Left ventricle myocardium superior (tissue), 1 donor: ENCODE data around the gene SERPINA5. TPM values are rescaled to one million over a fixed set of nuclear protein-coding genes. Genes with fewer than 3 reads are reported as not detected.

Source experiments
- ATAC-seq: fragments of 200-7000 bp; cut with Tn5 transposase; one replicate; pipeline ENCODE4 v1.9.1; 2020; ENCODE audit warnings: mild to moderate bottlenecking, moderate library complexity
- DNase-seq: peaks from one replicate; pipeline ENCODE4 v3.0.0-alpha.2; 2020
- intact Hi-C: fragments of 100-400 bp; cut with micrococcal nuclease; formaldehyde crosslinking; loops from one replicate; pipeline ENCODE4 v1.11.0; 2022
- total RNA-seq: library from RNA; stranded (reverse); fragmentation: NEBNext Ultra II Directional; extraction: Animal tissue kit (Norgen Biotek cat#: 25700); gene quantifications from one replicate; pipeline ENCODE4 v1.2.1, GENCODE V29; 2021
- donor health status: DM: no; HTN: yes; CAD: no; lungs with severe emphysema.

The SERPINA5 gene
- total RNA-seq, 1 donor from 2014 or later, result 4.0 TPM

GRCh38 chr14:94548999-94549985 lies 31.9 kb upstream of the SERPINA5 start:
- peak; percentile 64 for DNase-seq
- intact Hi-C loops, result no loop called here
- peak; percentile 80 for ATAC-seq

- intact Hi-C loops, result no loop called here
- ATAC-seq (no peak), DNase-seq (no peak)
Measured at GRCh38 chr14:94550041-94550440, 31.2 kb upstream of the SERPINA5 start.

- no peak for DNase-seq
- intact Hi-C loops, result no loop called here
Measured at GRCh38 chr14:94555991-94556390, 25.2 kb upstream of the SERPINA5 start.

GRCh38 chr14:94557327-94557726 lies 23.9 kb upstream of the SERPINA5 start:
- ATAC-seq, result no peak

More at GRCh38 chr14:94555991-94556390, 25.2 kb upstream of the SERPINA5 start:
- no peak for ATAC-seq

GRCh38 chr14:94558842-94559241 lies 22.4 kb upstream of the SERPINA5 start:
- DNase-seq (no peak), ATAC-seq (no peak)
- intact Hi-C loops, result no loop called here

More at GRCh38 chr14:94557327-94557726, 23.9 kb upstream of the SERPINA5 start:
- intact Hi-C loops, result no loop called here
- no peak for DNase-seq

GRCh38 chr14:94559638-94560290 lies 21.5 kb upstream of the SERPINA5 start:
- intact Hi-C loops, result no loop called here
- ATAC-seq, result peak; percentile 52
- DNase-seq, result no peak

GRCh38 chr14:94560291-94560665 lies 20.9 kb upstream of the SERPINA5 start:
- ATAC-seq (no peak), DNase-seq (no peak)
- intact Hi-C loops, result no loop called here

GRCh38 chr14:94560751-94561655 lies 20.2 kb upstream of the SERPINA5 start, which contains the start of gene SERPINA4:
Gene SERPINA4, plus strand, starts transcription at chr14:94561442. Its CDS starts 2,041 bp downstream, at chr14:94563483.
- no peak for ATAC-seq
- intact Hi-C loops, result no loop called here
- DNase-seq, result no peak

GRCh38 chr14:94561656-94562010 lies 19.6 kb upstream of the SERPINA5 start:
- DNase-seq (no peak), ATAC-seq (no peak)
- intact Hi-C loops, result no loop called here

GRCh38 chr14:94562022-94562421 lies 19.2 kb upstream of the SERPINA5 start:
- no peak for DNase-seq
- ATAC-seq, result no peak
- intact Hi-C loops, result no loop called here

GRCh38 chr14:94562941-94563883 lies 18.0 kb upstream of the SERPINA5 start:
- ATAC-seq (no peak), DNase-seq (no peak)
- intact Hi-C loops, result no loop called here

GRCh38 chr14:94564381-94564780 lies 16.8 kb upstream of the SERPINA5 start:
- no peak for DNase-seq
- intact Hi-C loops, result no loop called here

GRCh38 chr14:94568186-94568585 lies 13.0 kb upstream of the SERPINA5 start:
- intact Hi-C loops, result no loop called here
- DNase-seq, result no peak
- no peak for ATAC-seq

More at GRCh38 chr14:94564381-94564780, 16.8 kb upstream of the SERPINA5 start:
- ATAC-seq, result no peak

- DNase-seq, result no peak
- intact Hi-C loops, result no loop called here
Measured at GRCh38 chr14:94569381-94570001, 11.7 kb upstream of the SERPINA5 start.

GRCh38 chr14:94570002-94570400 lies 11.2 kb upstream of the SERPINA5 start:
- intact Hi-C loops, result no loop called here
- DNase-seq, result no peak
- ATAC-seq, result no peak

More at GRCh38 chr14:94569381-94570001, 11.7 kb upstream of the SERPINA5 start:
- ATAC-seq, result no peak

- DNase-seq, result no peak
- ATAC-seq, result no peak
- intact Hi-C loops, result no loop called here
Measured at GRCh38 chr14:94570440-94570839, 10.8 kb upstream of the SERPINA5 start.

- ATAC-seq, result peak; percentile 75
- intact Hi-C loops, result no loop called here
- DNase-seq, result peak; percentile 61
Measured at GRCh38 chr14:94571395-94571794, 9.8 kb upstream of the SERPINA5 start.

- peak; percentile 57 for ATAC-seq
- DNase-seq, result no peak
- intact Hi-C loops, result no loop called here
Measured at GRCh38 chr14:94571950-94572349, 9.3 kb upstream of the SERPINA5 start.
